Activated CD4-positive, alpha-beta T cell treated with anti-CD3 and anti-CD28 coated beads for 48 hours (primary cell): ENCODE data around the gene AMBRA1.
"Not testable (repeated sequence)": the region's sequence is repeated elsewhere in the genome, so short reads cannot be mapped to it uniquely, and the experiment has no call there.

Experiments used
- DNase-seq: peaks from one replicate; pipeline ENCODE4 v3.0.0-alpha.2; 2020

AMBRA1 gene

DNA sequence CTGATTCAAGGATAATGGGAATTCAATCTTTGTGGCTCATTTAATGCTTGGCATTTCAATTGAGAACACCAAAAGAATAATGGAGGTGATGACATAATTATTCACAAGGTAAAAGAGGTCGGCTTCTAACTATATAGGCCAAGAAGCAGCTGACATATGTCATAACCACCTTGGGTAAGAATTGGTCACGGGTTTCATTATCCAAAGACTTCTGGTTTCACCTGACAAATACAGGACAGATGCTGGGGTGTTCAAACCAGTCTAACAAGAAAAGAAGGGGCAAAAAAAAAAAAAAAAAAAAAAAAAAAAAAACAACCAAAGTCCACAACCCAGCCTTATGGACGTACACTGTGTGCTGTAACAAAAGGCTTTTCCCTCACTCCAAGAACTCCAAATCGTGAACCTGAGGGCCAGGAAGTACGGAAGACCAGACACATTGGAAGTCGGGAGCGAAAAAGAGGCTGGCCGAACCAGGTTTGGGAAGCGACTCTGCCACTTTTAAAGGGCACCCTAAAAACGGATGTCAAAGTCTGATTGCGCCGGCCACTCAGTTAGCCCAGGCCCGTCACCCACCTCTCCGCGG lies 22.8 kb upstream of the AMBRA1 start:
- DNase-seq: no peak

DNA sequence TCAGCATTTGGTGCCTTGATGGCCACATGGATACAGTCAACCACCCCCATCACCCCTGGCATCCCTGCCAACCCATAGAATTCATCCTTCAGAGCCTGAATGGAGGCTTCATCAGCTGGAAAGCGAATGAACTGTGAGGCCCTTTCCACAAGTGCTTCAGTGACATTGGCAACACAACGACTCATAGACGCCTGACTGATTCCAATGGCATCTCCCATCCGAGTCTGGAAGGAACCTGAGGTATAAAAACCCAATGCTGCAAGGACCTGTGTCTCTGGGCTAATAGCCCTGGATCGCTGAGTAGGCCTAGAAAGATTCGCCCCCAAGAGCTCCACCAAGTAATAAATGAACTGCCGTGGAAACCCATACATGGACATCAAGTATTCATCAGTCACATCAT lies 21.9 kb upstream of the AMBRA1 start:
- DNase-seq: no peak

GRCh38 chr11:46612326-46612725 lies 18.5 kb upstream of the AMBRA1 start:
- no peak for DNase-seq

GRCh38 chr11:46611526-46612304 lies 17.9 kb upstream of the AMBRA1 start:
- no peak for DNase-seq

DNA sequence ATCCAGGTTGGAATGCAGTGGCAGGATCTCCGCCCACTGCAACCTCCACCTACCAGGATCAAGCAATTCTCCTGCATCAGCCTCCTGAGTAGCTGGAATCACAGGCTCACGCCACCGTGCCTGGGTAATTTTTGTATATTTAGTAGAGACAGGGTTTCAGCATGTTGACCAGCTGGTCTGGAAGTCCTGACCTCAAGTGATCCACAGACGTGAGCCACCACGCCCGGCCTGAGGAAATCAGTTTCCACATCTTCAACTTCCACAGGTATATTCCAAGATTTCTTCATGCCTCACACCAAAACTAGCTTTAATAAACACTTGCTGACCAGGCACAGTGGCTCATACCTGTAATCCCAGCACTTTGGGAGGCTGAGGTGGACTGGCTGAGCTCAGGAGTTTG lies 15.6 kb upstream of the AMBRA1 start:
- no peak for DNase-seq

GRCh38 chr11:46607516-46607915 lies 13.7 kb upstream of the AMBRA1 start:
- DNase-seq: no peak

- no peak for DNase-seq
Observed at GRCh38 chr11:46604796-46605195, 11.0 kb upstream of the AMBRA1 start.

- no peak for DNase-seq
Observed at GRCh38 chr11:46603704-46604308, 10.0 kb upstream of the AMBRA1 start.

- no peak for DNase-seq
Observed at GRCh38 chr11:46601129-46601528, 7.3 kb upstream of the AMBRA1 start.

DNA sequence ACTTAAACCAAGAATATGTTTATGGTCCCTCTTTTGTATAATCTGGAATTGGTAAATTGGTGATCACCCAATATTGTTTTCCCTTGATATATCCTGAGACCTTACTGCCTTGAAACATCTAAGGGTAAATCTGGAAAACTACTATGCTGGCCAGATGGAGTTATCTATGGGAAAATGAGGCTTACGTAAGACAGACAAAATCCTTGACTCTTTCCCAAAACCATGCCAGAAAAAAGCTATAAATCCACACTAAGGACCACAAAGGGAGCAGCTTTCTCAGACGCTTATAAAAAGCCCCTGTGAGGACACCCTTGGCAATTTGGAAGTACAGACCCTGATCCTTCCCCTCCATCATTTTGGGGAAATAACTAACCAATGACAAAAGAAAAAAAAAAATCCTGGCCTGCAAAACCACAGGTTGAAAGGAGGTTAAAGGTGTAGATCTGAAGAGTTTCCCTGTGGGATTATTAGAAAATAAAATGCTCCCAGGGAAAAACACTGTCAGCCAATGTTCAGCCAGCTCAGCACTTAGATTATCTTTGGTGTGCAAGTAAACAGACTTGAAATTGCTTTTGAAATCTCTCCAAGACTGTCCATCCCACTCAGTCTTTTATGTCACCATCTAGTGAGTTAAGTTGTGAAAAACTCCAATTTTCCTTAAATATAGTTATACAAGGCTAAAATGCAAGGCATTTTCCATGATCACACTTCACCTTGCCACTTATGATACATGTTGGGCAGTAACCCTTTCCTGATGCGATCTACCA lies 6.6 kb upstream of the AMBRA1 start:
- DNase-seq: no peak

DNA sequence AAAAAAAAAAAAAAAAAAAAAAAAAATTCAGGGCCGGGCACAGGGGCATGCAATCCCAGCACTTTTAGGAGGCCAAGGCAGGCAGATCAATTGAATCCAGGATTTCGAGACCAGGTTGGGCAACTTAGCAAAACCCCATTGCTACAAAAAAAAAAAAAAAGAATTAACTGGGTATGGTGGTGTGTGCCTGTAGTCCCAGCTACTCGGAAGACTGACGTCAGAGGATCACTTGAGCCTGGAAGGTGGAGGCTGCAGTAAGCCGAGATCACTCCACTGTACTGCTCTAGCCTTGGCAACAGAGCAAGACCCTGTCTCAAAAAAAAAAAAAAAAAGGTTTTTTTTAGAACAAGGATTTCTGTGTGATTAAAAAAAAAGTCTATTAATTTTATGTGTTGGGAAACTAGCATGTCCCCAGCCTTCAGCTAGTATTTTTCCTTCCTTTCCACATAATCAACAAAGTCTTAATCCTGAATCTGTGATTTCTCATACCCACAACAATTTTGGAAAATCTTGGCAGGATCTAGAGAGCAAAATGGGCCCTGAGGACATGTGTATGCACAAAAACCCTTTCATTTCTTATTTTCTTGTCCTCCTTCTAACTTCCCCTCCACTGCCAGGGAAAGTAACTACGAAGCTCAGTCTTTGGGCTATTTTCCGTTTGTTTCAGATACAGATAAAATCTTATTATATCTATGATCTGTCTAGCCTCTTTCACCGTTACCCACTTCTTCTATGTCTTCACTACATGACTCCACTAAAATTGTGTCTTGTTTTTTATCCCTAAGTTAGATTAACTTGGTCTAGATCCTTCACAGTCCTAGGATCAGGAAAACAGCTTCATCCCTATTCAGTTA lies 5.7 kb upstream of the AMBRA1 start:
- no peak for DNase-seq

GRCh38 chr11:46597609-46598219 lies 3.9 kb upstream of the AMBRA1 start:
- no peak for DNase-seq

DNA sequence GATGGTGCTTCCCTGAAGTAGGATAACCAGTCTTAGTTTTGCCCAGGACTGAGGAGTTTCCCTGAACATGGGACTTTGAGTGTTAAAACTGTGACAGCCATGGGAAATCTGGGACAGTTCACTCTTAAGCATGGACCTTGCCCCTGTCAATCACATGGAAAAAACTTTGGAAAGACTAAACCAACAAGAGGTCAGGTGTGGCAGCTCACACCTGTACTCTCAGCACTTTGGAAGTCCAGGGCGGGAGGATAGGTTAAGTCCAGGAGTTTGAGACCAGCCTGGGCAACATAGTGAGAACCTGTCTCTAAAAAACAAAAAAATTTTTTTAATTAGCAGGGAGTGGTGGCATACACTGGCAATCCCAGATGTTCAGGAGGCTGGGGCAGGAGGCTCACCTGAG lies 3.3 kb upstream of the AMBRA1 start:
- no peak for DNase-seq

DNA sequence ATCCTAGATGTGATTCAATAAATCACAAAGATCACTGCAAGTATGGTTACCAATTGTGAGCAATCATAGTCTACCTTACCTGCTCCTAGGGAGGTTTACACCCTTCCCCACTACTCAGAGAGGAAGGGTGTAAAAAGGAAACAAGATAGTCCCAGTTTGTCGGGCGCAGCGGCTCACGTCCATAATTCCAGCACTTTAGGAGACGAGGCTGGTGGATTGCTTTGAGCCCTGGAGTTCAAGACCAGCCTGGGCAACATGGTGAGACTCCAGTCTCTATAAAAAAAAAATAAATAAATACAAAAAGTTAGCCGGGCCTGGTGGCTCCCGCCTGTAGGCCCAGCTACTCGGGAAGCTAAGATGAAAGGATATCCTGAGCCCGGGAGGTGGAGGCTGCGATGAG lies 962 bp upstream of the AMBRA1 start:
- no peak for DNase-seq

- DNase-seq: no peak
Observed at GRCh38 chr11:46594374-46594700, 514 bp upstream of the AMBRA1 start.

- DNase-seq: no peak
Observed at GRCh38 chr11:46590740-46591605, 2.9 kb downstream of the AMBRA1 start.

GRCh38 chr11:46588915-46589314 lies 4.9 kb downstream of the AMBRA1 start:
- no peak for DNase-seq

- no peak for DNase-seq
Observed at GRCh38 chr11:46588131-46588530, 5.7 kb downstream of the AMBRA1 start.

- DNase-seq: not testable (repeated sequence)
Observed at GRCh38 chr11:46583513-46583912, 10.3 kb downstream of the AMBRA1 start.

DNA sequence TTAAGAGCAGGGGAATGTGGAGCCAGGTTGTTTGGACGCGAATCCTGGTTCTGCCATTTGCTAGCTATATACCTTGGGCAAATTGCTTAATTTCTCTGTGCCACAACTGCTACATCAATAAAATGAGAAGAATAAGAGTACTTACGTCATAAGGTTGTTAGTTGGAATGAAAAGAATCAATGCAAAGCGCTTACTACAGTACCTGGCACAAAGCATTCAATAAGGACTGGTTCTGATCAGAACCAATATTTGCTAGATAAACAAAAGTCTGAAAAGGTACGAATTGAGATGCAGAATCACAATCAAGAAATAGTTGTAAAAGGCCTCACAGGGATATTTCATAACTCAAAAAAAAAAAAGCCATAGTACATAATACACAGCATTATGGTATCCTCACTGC lies 11.2 kb downstream of the AMBRA1 start:
- DNase-seq: no peak

DNA sequence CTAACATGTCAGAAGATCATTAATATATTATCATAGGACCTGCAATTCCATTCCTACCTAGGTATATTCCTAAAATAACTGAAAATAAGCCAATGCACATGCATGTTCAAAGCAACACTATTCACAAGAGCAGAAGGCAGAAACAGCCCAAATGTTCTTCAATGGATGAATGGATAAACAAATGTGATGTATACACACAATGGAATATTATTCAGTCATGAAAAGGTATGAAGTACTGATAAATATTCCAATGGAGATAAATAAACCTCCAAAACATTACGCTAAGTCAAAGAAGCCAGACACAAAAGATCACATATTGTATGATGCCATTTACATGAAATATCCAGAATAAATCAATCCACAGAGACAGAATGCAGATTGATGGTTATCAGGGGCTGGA lies 16.8 kb downstream of the AMBRA1 start:
- DNase-seq: no peak
